HEK293 (cell line): ENCODE results near the gene ADAMTS2.
"Not testable (repeated sequence)": the region's sequence is repeated elsewhere in the genome, so short reads cannot be mapped to it uniquely, and the experiment has no call there.

Experiments
- CTCF ChIA-PET: fragments of 350-600 bp; formaldehyde crosslinking; extraction: SDS; loops from one replicate; lab custom pipeline; 2021; ENCODE audit warnings: antibody characterized with exemption; lab: Yijun Ruan, JAX
- POLR2A ChIA-PET: fragments of 300-600 bp; formaldehyde crosslinking; extraction: SDS; loops from one replicate; lab custom pipeline; 2020; ENCODE audit warnings: antibody characterized with exemption, inconsistent platforms; lab: Yijun Ruan, JAX
- H3K27ac ChIP-seq: fragments of 200-500 bp; sonication (Bioruptor generic); 2 replicates; pipeline ENCODE4 v1.5.1; 2014; ENCODE audit warnings: low read depth, low read length, control low read depth, inconsistent platforms; ENCODE audit errors: extremely low read depth
- H3K36me3 ChIP-seq, 2 experiments: fragments of 200-500 bp in 1 of 2; sonication (Bioruptor generic) in 1 of 2; 1 replicate in 1 of 2; 2 replicates in 1 of 2; pipeline ENCODE4 v1.5.1; 2014 to 2017; ENCODE audit warnings: inconsistent platforms in 2 of 2, low read length in 2 of 2; ENCODE audit not compliant: control insufficient read depth in 2 of 2, insufficient read depth in 1 of 2
- H3K4me1 ChIP-seq: fragments of 200-500 bp; sonication (Bioruptor generic); 2 replicates; pipeline ENCODE4 v1.5.1; 2014; ENCODE audit warnings: mild to moderate bottlenecking, low read length, inconsistent platforms; ENCODE audit not compliant: control insufficient read depth, insufficient read depth
- H3K4me3 ChIP-seq: 2 replicates; pipeline ENCODE4 v1.5.1; 2011; ENCODE audit warnings: low read depth, mild to moderate bottlenecking, control low read depth, low read length, moderate library complexity
- H3K9me3 ChIP-seq: fragments of 200-500 bp; sonication (Bioruptor generic); 2 replicates; pipeline ENCODE4 v1.5.1; 2014; ENCODE audit warnings: low read depth, low read length, inconsistent platforms; ENCODE audit not compliant: control insufficient read depth, insufficient read depth
- ELK4 ChIP-seq: IDR thresholded peaks from 2 replicates; pipeline ENCODE4 v1.6.1; 2011; ENCODE audit warnings: mild to moderate bottlenecking, low read depth, low read length, borderline replicate concordance
- FEZF1 ChIP-seq: fragments of 450-650 bp; formaldehyde crosslinking; IDR thresholded peaks from 2 replicates; pipeline ENCODE4 v1.5.1; 2016; ENCODE audit warnings: missing biosample characterization, missing genetic modification characterization
- GLIS1 ChIP-seq: fragments of 450-650 bp; formaldehyde crosslinking; IDR thresholded peaks from 2 replicates; pipeline ENCODE4 v1.5.1; 2016; ENCODE audit warnings: missing biosample characterization, missing genetic modification characterization
- KLF8 ChIP-seq: fragments of 450-650 bp; formaldehyde crosslinking; IDR thresholded peaks from 2 replicates; pipeline ENCODE4 v1.5.1; 2016; ENCODE audit warnings: missing biosample characterization, missing genetic modification characterization
- PRDM2 ChIP-seq: fragments of 450-650 bp; formaldehyde crosslinking; IDR thresholded peaks from 2 replicates; pipeline ENCODE4 v1.5.1; 2016; ENCODE audit warnings: missing biosample characterization, missing genetic modification characterization, borderline replicate concordance
- PRDM4 ChIP-seq: fragments of 450-650 bp; formaldehyde crosslinking; IDR thresholded peaks from 2 replicates; pipeline ENCODE4 v1.5.1; 2017; ENCODE audit warnings: missing biosample characterization, missing genetic modification characterization
- ZBTB21 ChIP-seq: fragments of 450-650 bp; formaldehyde crosslinking; IDR thresholded peaks from 2 replicates; pipeline ENCODE4 v1.5.1; 2017; ENCODE audit warnings: missing biosample characterization, missing genetic modification characterization
- ZFP41 ChIP-seq: fragments of 450-650 bp; formaldehyde crosslinking; IDR thresholded peaks from 2 replicates; pipeline ENCODE4 v1.5.1; 2016; ENCODE audit warnings: missing biosample characterization, missing genetic modification characterization, borderline replicate concordance
- ZNF121 ChIP-seq: fragments of 450-650 bp; formaldehyde crosslinking; IDR thresholded peaks from 2 replicates; pipeline ENCODE4 v1.5.1; 2016; ENCODE audit warnings: missing biosample characterization, missing genetic modification characterization
- ZNF146 ChIP-seq: fragments of 450-650 bp; formaldehyde crosslinking; IDR thresholded peaks from 2 replicates; pipeline ENCODE4 v1.5.1; 2016; ENCODE audit warnings: missing biosample characterization, missing genetic modification characterization
- ZNF221 ChIP-seq: fragments of 450-650 bp; formaldehyde crosslinking; IDR thresholded peaks from 2 replicates; pipeline ENCODE4 v1.5.1; 2017; ENCODE audit warnings: missing biosample characterization, missing genetic modification characterization, borderline replicate concordance
- ZNF223 ChIP-seq: fragments of 450-650 bp; formaldehyde crosslinking; IDR thresholded peaks from 2 replicates; pipeline ENCODE4 v1.5.1; 2016; ENCODE audit warnings: missing biosample characterization, missing genetic modification characterization
- ZNF350 ChIP-seq: fragments of 450-650 bp; formaldehyde crosslinking; IDR thresholded peaks from 2 replicates; pipeline ENCODE4 v1.5.0; 2017; ENCODE audit warnings: missing biosample characterization, mild to moderate bottlenecking, missing genetic modification characterization
- ZNF416 ChIP-seq: fragments of 450-650 bp; formaldehyde crosslinking; IDR thresholded peaks from 2 replicates; pipeline ENCODE4 v1.5.1; 2016; ENCODE audit warnings: missing biosample characterization, missing genetic modification characterization
- ZNF596 ChIP-seq: fragments of 450-650 bp; IDR thresholded peaks from 2 replicates; pipeline ENCODE4 v1.5.0; 2018; ENCODE audit warnings: missing biosample characterization, mild to moderate bottlenecking, missing genetic modification characterization, moderate library complexity
- ZSCAN4 ChIP-seq: fragments of 450-650 bp; formaldehyde crosslinking; IDR thresholded peaks from 2 replicates; pipeline ENCODE4 v1.5.1; 2017; ENCODE audit warnings: missing biosample characterization, missing genetic modification characterization

The ADAMTS2 gene

GRCh38 chr5:179284751-179285631 lies 60.3 kb downstream of the ADAMTS2 start (continued):
- TF ChIP-seq GLIS1 (tag by site-specific recombination) (no peak), ZSCAN4 (tag by site-specific recombination) (no peak), ZNF223 (tag by site-specific recombination) (no peak)

GRCh38 chr5:179283908-179284307 lies 61.4 kb downstream of the ADAMTS2 start:
- H3K36me3 ChIP-seq, CTCF ChIA-PET, H3K4me3 ChIP-seq, H3K4me1 ChIP-seq, H3K9me3 ChIP-seq, H3K27ac ChIP-seq, POLR2A ChIA-PET: not testable (repeated sequence)

GRCh38 chr5:179281694-179282093 lies 63.6 kb downstream of the ADAMTS2 start:
- Histone ChIP-seq H3K9me3 (no peaks in the 10 kb centered on the region), H3K36me3 (no peaks in the 10 kb centered on the region), H3K4me3 (no peak overlapping the region), H3K4me1 (no peaks in the 10 kb centered on the region), H3K27ac (no peak overlapping the region)
- ChIA-PET CTCF (no interaction called here), POLR2A (no interaction called here)
- no peak for TF ChIP-seq ZNF121 (tag by site-specific recombination)
- no peak for TF ChIP-seq ZNF350 (tag by site-specific recombination)

GRCh38 chr5:179280095-179280490 lies 65.2 kb downstream of the ADAMTS2 start:
- H3K27ac ChIP-seq = no peak overlapping the region
- no peaks in the 10 kb centered on the region for H3K9me3 ChIP-seq
- no peak overlapping the region for H3K4me3 ChIP-seq
- no peaks in the 10 kb centered on the region for H3K36me3 ChIP-seq
- POLR2A ChIA-PET = no interaction called here
- CTCF ChIA-PET = no interaction called here
- TF ChIP-seq ZNF596 (tag by site-specific recombination) = no peak
- no peak for TF ChIP-seq KLF8 (tag by site-specific recombination)
- TF ChIP-seq ZNF221 (tag by site-specific recombination) = no peak
- TF ChIP-seq ELK4 = no peak
- TF ChIP-seq ZNF416 (tag by site-specific recombination) = no peak
- TF ChIP-seq FEZF1 (tag by site-specific recombination) = no peak
- TF ChIP-seq PRDM4 (tag by site-specific recombination) = no peak
- no peak for TF ChIP-seq PRDM2 (tag by site-specific recombination)
- TF ChIP-seq ZFP41 (tag by site-specific recombination) = no peak
- TF ChIP-seq ZBTB21 = no peak
- no peak for TF ChIP-seq ZNF146
- H3K4me1 ChIP-seq = no peaks in the 10 kb centered on the region
